LNCaP clone FGC (cell line): ENCODE data around the gene METTL6.

Source experiments
- DNase-seq: peaks from one replicate; pipeline ENCODE4 v3.0.0-alpha.2; 2011; ENCODE audit warnings: low read depth
- H3K4me3 ChIP-seq: 2 replicates; pipeline ENCODE4 v1.5.1; 2011; ENCODE audit warnings: mild to moderate bottlenecking, low read depth, low read length, control low read depth
- CTCF ChIP-seq: IDR thresholded peaks from 2 replicates; pipeline ENCODE4 v1.5.1; 2012; ENCODE audit warnings: mild to moderate bottlenecking; ENCODE audit not compliant: control insufficient read depth, insufficient read depth; ENCODE audit errors: extremely low read depth

Gene METTL6

DNA sequence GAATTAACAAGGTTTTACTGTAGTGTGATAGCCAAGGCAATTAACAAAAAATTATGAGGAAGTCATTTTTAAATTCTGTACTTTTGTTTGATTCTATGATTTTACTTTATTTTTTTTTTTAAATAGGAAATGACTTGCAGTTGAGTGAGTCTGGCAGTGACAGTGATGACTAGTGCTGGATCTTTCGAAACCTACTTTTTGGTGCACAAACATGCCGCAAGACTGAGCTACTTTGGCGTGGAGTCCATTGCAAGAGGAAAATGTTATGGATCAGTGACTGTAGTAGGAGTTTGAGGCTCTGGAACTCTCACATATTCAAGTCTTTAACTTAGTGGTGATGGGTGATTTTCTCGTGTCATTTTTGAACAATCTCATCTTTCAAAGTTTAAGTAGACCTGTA is 11.6 kb upstream of the METTL6 start:
- no peak for DNase-seq
- no peak overlapping the region for H3K4me3 ChIP-seq
- TF ChIP-seq CTCF: no peak

DNA sequence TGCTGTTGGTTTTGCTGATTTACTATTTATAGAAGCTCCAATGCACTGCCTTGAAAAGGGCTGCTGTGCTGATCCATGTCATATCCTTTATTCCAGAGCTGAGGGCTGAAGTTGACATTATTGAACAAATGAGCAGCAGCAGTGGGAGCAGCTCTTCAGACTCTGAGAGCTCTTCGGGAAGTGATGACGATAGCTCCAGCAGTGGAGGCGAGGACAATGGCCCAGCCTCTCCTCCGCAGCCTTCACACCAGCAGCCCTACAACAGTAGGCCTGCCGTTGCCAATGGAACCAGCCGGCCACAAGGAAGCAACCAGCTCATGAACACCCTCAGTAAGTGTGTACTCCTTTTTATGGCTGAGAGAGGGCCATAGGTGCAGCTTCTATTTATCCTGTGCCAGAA is 8.9 kb upstream of the METTL6 start:
- no peak for TF ChIP-seq CTCF
- no peak overlapping the region for H3K4me3 ChIP-seq
- no peak for DNase-seq

- no peak for DNase-seq
- no peak for TF ChIP-seq CTCF
Observed at GRCh38 chr3:15434756-15435155, 7.4 kb upstream of the METTL6 start.

GRCh38 chr3:15433531-15433930 is 6.2 kb upstream of the METTL6 start:
- H3K4me3 ChIP-seq: no peak overlapping the region
- DNase-seq: no peak
- no peak for TF ChIP-seq CTCF

More at GRCh38 chr3:15434756-15435155, 7.4 kb upstream of the METTL6 start:
- no peak overlapping the region for H3K4me3 ChIP-seq

DNA sequence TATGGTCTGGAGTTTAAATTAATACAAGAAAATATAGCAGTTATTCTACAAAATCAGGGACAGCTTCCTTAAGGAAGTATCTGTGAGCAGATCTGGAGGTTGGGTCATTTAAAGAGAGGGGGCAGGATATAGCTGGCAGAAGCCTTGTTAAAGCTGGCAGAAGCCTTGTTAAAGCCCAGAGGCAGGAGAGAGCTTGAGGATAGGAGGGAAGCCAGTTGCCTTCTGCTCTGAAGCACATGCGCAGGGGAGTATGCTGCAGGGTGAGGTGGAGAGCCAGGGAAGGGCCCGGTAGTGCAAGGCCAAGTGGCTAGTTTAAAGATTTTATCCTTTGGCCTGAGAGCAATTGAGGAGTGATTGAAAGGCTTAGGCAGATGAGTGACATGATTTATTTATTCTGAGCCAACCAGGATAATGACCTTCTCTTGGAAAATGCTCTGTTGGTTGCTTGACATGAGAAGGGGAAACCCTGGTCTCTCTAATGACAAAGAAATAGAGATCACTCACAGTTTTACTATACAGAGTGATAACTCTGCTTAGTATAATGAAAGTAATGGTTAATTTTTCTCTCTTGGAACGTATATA is 4.0 kb upstream of the METTL6 start:
- no peak for TF ChIP-seq CTCF
- H3K4me3 ChIP-seq: no peak overlapping the region
- DNase-seq: peak; percentile 3

GRCh38 chr3:15430624-15431023 is 3.3 kb upstream of the METTL6 start:
- DNase-seq: no peak
- TF ChIP-seq CTCF: no peak
- H3K4me3 ChIP-seq: no peak overlapping the region

DNA sequence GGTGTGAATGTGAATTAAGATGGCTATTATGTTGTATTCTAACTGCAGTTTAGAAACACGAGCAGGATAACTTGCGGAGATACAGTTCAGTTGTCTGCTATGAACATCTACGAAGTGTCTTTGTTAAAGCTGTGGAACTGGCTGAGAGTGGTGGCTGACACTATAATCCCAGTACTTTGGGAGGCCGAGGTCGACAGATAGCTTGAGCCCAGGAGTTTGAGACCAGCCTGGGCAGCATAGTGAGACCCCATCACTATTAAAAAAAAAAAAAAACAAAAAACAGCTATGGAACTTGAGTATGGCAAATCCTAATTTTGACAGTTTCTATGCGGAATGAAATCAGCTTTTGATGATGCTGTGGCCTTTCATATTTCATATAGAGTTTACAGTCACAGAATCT is 1.7 kb upstream of the METTL6 start:
- H3K4me3 ChIP-seq: peak overlapping the region; percentile 99; the same call in 1 of the 2 replicates
- DNase-seq: no peak
- no peak for TF ChIP-seq CTCF
